Neural progenitor cell (in vitro differentiated cells): ENCODE measurements around the gene GLB1L2. TPM values are rescaled to one million over a fixed set of nuclear protein-coding genes. Genes with fewer than 3 reads are reported as not detected.

ENCODE experiments used
- DNase-seq: peaks from one replicate; pipeline ENCODE4 v3.0.0-alpha.2; 2016; ENCODE audit warnings: low spot score
- H2AFZ ChIP-seq: fragments of 200-600 bp; sonication (generic); replicated peaks from 2 replicates; pipeline ENCODE4 v1.6.1; 2016; ENCODE audit warnings: antibody characterized with exemption
- H3F3A ChIP-seq: fragments of 200-600 bp; sonication (generic); 2 replicates; pipeline ENCODE4 v1.6.1; 2016; ENCODE audit warnings: antibody characterized with exemption, low read depth
- H3K27ac ChIP-seq: fragments of 200-600 bp; sonication (generic); 2 replicates; pipeline ENCODE4 v1.5.1; 2016; ENCODE audit warnings: mild to moderate bottlenecking
- H3K27me3 ChIP-seq: fragments of 200-600 bp; sonication (generic); 2 replicates; pipeline ENCODE4 v1.6.1; 2016; ENCODE audit warnings: mild to moderate bottlenecking, moderate library complexity
- H3K36me3 ChIP-seq: fragments of 200-600 bp; sonication (generic); 2 replicates; pipeline ENCODE4 v1.5.1; 2016
- H3K4me1 ChIP-seq: fragments of 200-600 bp; sonication (generic); 2 replicates; pipeline ENCODE4 v1.6.1; 2016; ENCODE audit warnings: mixed run types
- H3K4me2 ChIP-seq: fragments of 200-600 bp; sonication (generic); 2 replicates; pipeline ENCODE4 v1.6.1; 2016
- H3K4me3 ChIP-seq: fragments of 200-600 bp; sonication (generic); 2 replicates; pipeline ENCODE4 v1.5.1; 2016
- H3K79me2 ChIP-seq: fragments of 200-600 bp; sonication (generic); 2 replicates; pipeline ENCODE4 v1.6.1; 2016; ENCODE audit warnings: low read depth
- H3K9ac ChIP-seq: fragments of 200-600 bp; sonication (generic); 2 replicates; pipeline ENCODE4 v1.6.1; 2016
- H3K9me3 ChIP-seq: fragments of 200-600 bp; sonication (generic); 2 replicates; pipeline ENCODE4 v1.5.1; 2016; ENCODE audit warnings: low read depth
- H4K20me1 ChIP-seq: fragments of 200-600 bp; sonication (generic); 2 replicates; pipeline ENCODE4 v1.6.1; 2016; ENCODE audit warnings: low read depth
- H3K27ac Mint-ChIP-seq: 3 replicates; pipeline ENCODE4 v1.8.0; 2021; ENCODE audit warnings: mixed read lengths
- H3K27me3 Mint-ChIP-seq: 2 replicates; pipeline ENCODE4 v1.8.0; 2022; ENCODE audit warnings: low read depth, mild to moderate bottlenecking, inconsistent platforms, moderate library complexity, mixed read lengths; ENCODE audit not compliant: insufficient read depth
- H3K36me3 Mint-ChIP-seq: 3 replicates; pipeline ENCODE4 v1.8.0; 2021; ENCODE audit warnings: mixed read lengths
- H3K4me1 Mint-ChIP-seq: 3 replicates; pipeline ENCODE4 v1.8.0; 2021; ENCODE audit warnings: mixed read lengths
- H3K4me3 Mint-ChIP-seq: 3 replicates; pipeline ENCODE4 v1.8.0; 2021; ENCODE audit warnings: mild to moderate bottlenecking, moderate library complexity, mixed read lengths
- H3K9me3 Mint-ChIP-seq: 3 replicates; pipeline ENCODE4 v1.8.0; 2020; ENCODE audit warnings: mixed read lengths
- CTCF ChIP-seq: fragments of 200-600 bp; sonication (generic); IDR thresholded peaks from 2 replicates; pipeline ENCODE4 v1.5.1; 2017; ENCODE audit warnings: antibody characterized with exemption, mild to moderate bottlenecking
- EZH2 ChIP-seq: fragments of 200-600 bp; sonication (generic); IDR thresholded peaks from 2 replicates; pipeline ENCODE4 v1.6.1; 2017; ENCODE audit warnings: antibody characterized with exemption, mild to moderate bottlenecking, moderate library complexity
- EZH2phosphoT487 ChIP-seq: fragments of 200-600 bp; sonication (generic); IDR thresholded peaks from 2 replicates; pipeline ENCODE4 v1.6.1; 2017; ENCODE audit warnings: antibody characterized with exemption
- total RNA-seq: library from RNA; depleted of rRNA; stranded (reverse); fragments of >200 nt; gene quantifications from 2 replicates; pipeline ENCODE4 v1.2.3, GENCODE V29; 2015; ENCODE audit warnings: low replicate concordance

GLB1L2 gene
- total RNA-seq, 1 donor from 2014 or later, result 2.0 TPM

GRCh38 chr11:134360050-134360835 lies 28.5 kb downstream of the GLB1L2 start:
- Histone ChIP-seq H3K27me3 (peaks cover 4% of the 10 kb centered on the region), H4K20me1 (no peaks in the 10 kb centered on the region), H3K4me2 (no peak overlapping the region), H3K4me1 (no peaks in the 10 kb centered on the region), H3K36me3 (no peaks in the 10 kb centered on the region), H2AFZ (peak overlapping the region; percentile 56), H3K79me2 (no peaks in the 10 kb centered on the region), H3K4me3 (no peak overlapping the region), H3K9ac (no peak overlapping the region), H3K27ac (no peak overlapping the region), H3K9me3 (no peaks in the 10 kb centered on the region), H3F3A (no peaks in the 10 kb centered on the region)
- TF ChIP-seq EZH2 (no peak), EZH2phosphoT487 (no peak), CTCF (peak; percentile 86)
- DNase-seq, result peak; percentile 91
- peaks cover 3% of the 10 kb centered on the region for H3K36me3 Mint-ChIP-seq
- H3K9me3 Mint-ChIP-seq, result no peaks in the 10 kb centered on the region
- H3K27ac Mint-ChIP-seq, result peak overlapping the region; percentile 50
- no peak overlapping the region for H3K4me3 Mint-ChIP-seq
- H3K4me1 Mint-ChIP-seq, result peaks cover 15% of the 10 kb centered on the region
- peaks cover 6% of the 10 kb centered on the region for H3K27me3 Mint-ChIP-seq

- no peak overlapping the region for H3K4me3 Mint-ChIP-seq
- no peak overlapping the region for H3K9ac ChIP-seq
These were observed 29.9 kb downstream of the GLB1L2 start for GRCh38 chr11:134361661-134362060.

GRCh38 chr11:134362192-134362901 lies 30.6 kb downstream of the GLB1L2 start:
- H3K79me2 ChIP-seq, result no peaks in the 10 kb centered on the region
- no peak for TF ChIP-seq EZH2
- no peak for TF ChIP-seq CTCF
- no peak for TF ChIP-seq EZH2phosphoT487
- H3K27ac Mint-ChIP-seq, result no peak overlapping the region
- peaks cover 15% of the 10 kb centered on the region for H3K4me1 Mint-ChIP-seq
- H4K20me1 ChIP-seq, result no peaks in the 10 kb centered on the region
- H3K36me3 Mint-ChIP-seq, result peaks cover 3% of the 10 kb centered on the region
- no peak overlapping the region for H2AFZ ChIP-seq
- no peak overlapping the region for H3K4me3 ChIP-seq
- H3K9ac ChIP-seq, result no peak overlapping the region
- no peaks in the 10 kb centered on the region for H3F3A ChIP-seq
- no peak overlapping the region for H3K27ac ChIP-seq
- no peak overlapping the region for H3K4me2 ChIP-seq
- no peaks in the 10 kb centered on the region for H3K9me3 ChIP-seq
- H3K4me3 Mint-ChIP-seq, result no peak overlapping the region
- H3K9me3 Mint-ChIP-seq, result no peaks in the 10 kb centered on the region
- DNase-seq, result no peak
- H3K27me3 Mint-ChIP-seq, result peaks cover 6% of the 10 kb centered on the region
- no peaks in the 10 kb centered on the region for H3K4me1 ChIP-seq
- peaks cover 4% of the 10 kb centered on the region for H3K27me3 ChIP-seq
- H3K36me3 ChIP-seq, result no peaks in the 10 kb centered on the region

More at GRCh38 chr11:134361661-134362060, 29.9 kb downstream of the GLB1L2 start:
- no peaks in the 10 kb centered on the region for H3K9me3 ChIP-seq
- no peak for DNase-seq
- no peaks in the 10 kb centered on the region for H3F3A ChIP-seq
- peaks cover 6% of the 10 kb centered on the region for H3K27me3 Mint-ChIP-seq
- H3K27me3 ChIP-seq, result peaks cover 4% of the 10 kb centered on the region
- H4K20me1 ChIP-seq, result no peaks in the 10 kb centered on the region
- no peaks in the 10 kb centered on the region for H3K36me3 ChIP-seq
- no peak for TF ChIP-seq CTCF
- no peak overlapping the region for H2AFZ ChIP-seq
- no peaks in the 10 kb centered on the region for H3K4me1 ChIP-seq
- no peak overlapping the region for H3K4me2 ChIP-seq
- no peak overlapping the region for H3K27ac Mint-ChIP-seq
- no peak overlapping the region for H3K27ac ChIP-seq
- peaks cover 15% of the 10 kb centered on the region for H3K4me1 Mint-ChIP-seq
- no peak overlapping the region for H3K4me3 ChIP-seq
- H3K36me3 Mint-ChIP-seq, result peaks cover 3% of the 10 kb centered on the region
- H3K79me2 ChIP-seq, result no peaks in the 10 kb centered on the region
- H3K9me3 Mint-ChIP-seq, result no peaks in the 10 kb centered on the region
